GM23338 (cell line): ENCODE data around the gene DLST. TPM values are rescaled to one million over a fixed set of nuclear protein-coding genes. Genes with fewer than 3 reads are reported as not detected.

Experiments
- ATAC-seq: fragments of 200-7000 bp; cut with Tn5 transposase; 3 replicates; pipeline ENCODE4 v1.9.1; 2020
- DNase-seq: peaks from one replicate; pipeline ENCODE4 v3.0.0-alpha.2; 2015; ENCODE audit warnings: low spot score
- H2AFZ ChIP-seq: fragments of 200-600 bp; sonication (generic); 2 replicates; pipeline ENCODE4 v1.8.0; 2016; ENCODE audit warnings: antibody characterized with exemption, mild to moderate bottlenecking, moderate library complexity
- H3F3A ChIP-seq: fragments of 200-600 bp; sonication (generic); replicated peaks from 2 replicates; pipeline ENCODE4 v1.8.0; 2017; ENCODE audit warnings: antibody characterized with exemption, mixed run types, low read depth
- H3K27ac ChIP-seq: fragments of 200-600 bp; sonication (generic); 2 replicates; pipeline ENCODE4 v1.6.1; 2016; ENCODE audit warnings: low read depth
- H3K27me3 ChIP-seq: fragments of 200-600 bp; sonication (generic); 2 replicates; pipeline ENCODE4 v1.8.0; 2016; ENCODE audit warnings: mild to moderate bottlenecking, mixed run types, moderate library complexity; ENCODE audit not compliant: insufficient read depth
- H3K36me3 ChIP-seq: fragments of 200-600 bp; sonication (generic); 2 replicates; pipeline ENCODE4 v1.8.0; 2016; ENCODE audit warnings: mild to moderate bottlenecking; ENCODE audit not compliant: insufficient read depth
- H3K4me1 ChIP-seq: fragments of 200-600 bp; sonication (generic); 2 replicates; pipeline ENCODE4 v1.8.0; 2016; ENCODE audit warnings: mild to moderate bottlenecking, moderate library complexity; ENCODE audit not compliant: insufficient read depth
- H3K4me2 ChIP-seq: fragments of 200-600 bp; sonication (generic); 2 replicates; pipeline ENCODE4 v1.7.1; 2017; ENCODE audit warnings: mixed run types
- H3K4me3 ChIP-seq: fragments of 200-600 bp; sonication (generic); 2 replicates; pipeline ENCODE4 v1.6.1; 2016; ENCODE audit warnings: mixed run types
- H3K79me2 ChIP-seq: fragments of 200-600 bp; sonication (generic); replicated peaks from 2 replicates; pipeline ENCODE4 v1.8.0; 2017; ENCODE audit warnings: mild to moderate bottlenecking; ENCODE audit not compliant: insufficient read depth
- H3K9me2 ChIP-seq: fragments of 200-600 bp; sonication (generic); 2 replicates; pipeline ENCODE4 v1.8.0; 2017; ENCODE audit not compliant: insufficient read depth
- H4K20me1 ChIP-seq: fragments of 200-600 bp; sonication (generic); replicated peaks from 2 replicates; pipeline ENCODE4 v1.8.0; 2017; ENCODE audit warnings: mild to moderate bottlenecking; ENCODE audit not compliant: insufficient read depth
- H3K27ac Mint-ChIP-seq: 2 replicates; pipeline ENCODE4 v1.8.0; 2020; ENCODE audit warnings: inconsistent platforms, mild to moderate bottlenecking, moderate library complexity, mixed read lengths
- H3K27me3 Mint-ChIP-seq: 3 replicates; pipeline ENCODE4 v1.8.0; 2022; ENCODE audit warnings: low read depth, mild to moderate bottlenecking, moderate library complexity, mixed read lengths, inconsistent platforms; ENCODE audit not compliant: insufficient read depth, poor library complexity
- H3K36me3 Mint-ChIP-seq: 3 replicates; pipeline ENCODE4 v1.8.0; 2021; ENCODE audit warnings: low read depth, mild to moderate bottlenecking, inconsistent platforms, moderate library complexity, mixed read lengths
- H3K4me1 Mint-ChIP-seq: 3 replicates; pipeline ENCODE4 v1.8.0; 2020; ENCODE audit warnings: mild to moderate bottlenecking, inconsistent platforms, mixed read lengths
- H3K4me3 Mint-ChIP-seq: 3 replicates; pipeline ENCODE4 v1.8.0; 2021; ENCODE audit warnings: moderate library complexity, mild to moderate bottlenecking, inconsistent platforms, mixed read lengths
- H3K9me3 Mint-ChIP-seq: 3 replicates; pipeline ENCODE4 v1.8.0; 2020; ENCODE audit warnings: moderate library complexity, mild to moderate bottlenecking, inconsistent platforms, mixed read lengths
- CREB1 ChIP-seq: fragments of 250-450 bp; sonication (Bioruptor Pico); IDR thresholded peaks from 2 replicates; pipeline ENCODE4 v1.5.0; 2020; ENCODE audit warnings: low read depth, mild to moderate bottlenecking, moderate library complexity
- EZH2 ChIP-seq: fragments of 200-600 bp; sonication (generic); IDR thresholded peaks from one replicate; pipeline ENCODE4 v1.8.0; 2017; ENCODE audit warnings: antibody characterized with exemption, mild to moderate bottlenecking, low read depth; ENCODE audit not compliant: unreplicated experiment
- EZH2phosphoT487 ChIP-seq: fragments of 200-600 bp; sonication (generic); IDR thresholded peaks from one replicate; pipeline ENCODE4 v1.8.1; 2018; ENCODE audit warnings: antibody characterized with exemption; ENCODE audit not compliant: unreplicated experiment
- JUNB ChIP-seq: IDR thresholded peaks from one replicate; pipeline ENCODE4 v1.6.1; 2016; ENCODE audit warnings: antibody characterized with exemption; ENCODE audit not compliant: unreplicated experiment
- NANOG ChIP-seq: IDR thresholded peaks from 2 replicates; pipeline ENCODE4 v1.6.1; 2016; ENCODE audit warnings: antibody characterized with exemption, borderline replicate concordance
- POLR2AphosphoS5 ChIP-seq: IDR thresholded peaks from 2 replicates; pipeline ENCODE4 v1.6.1; 2016; ENCODE audit warnings: antibody characterized with exemption, low read depth
- STAT1 ChIP-seq: IDR thresholded peaks from one replicate; pipeline ENCODE4 v1.6.1; 2016; ENCODE audit warnings: antibody characterized with exemption; ENCODE audit not compliant: unreplicated experiment
- ZNF114 ChIP-seq: fragments of 250-450 bp; sonication (Bioruptor Pico); IDR thresholded peaks from 2 replicates; pipeline ENCODE4 v1.5.0; 2020; ENCODE audit warnings: mild to moderate bottlenecking, moderate library complexity
- ZNF331 ChIP-seq: fragments of 250-450 bp; sonication (Bioruptor Pico); IDR thresholded peaks from 2 replicates; pipeline ENCODE4 v1.5.0; 2020; ENCODE audit warnings: low read depth, mild to moderate bottlenecking, moderate library complexity
- polyA plus RNA-seq: library from polyadenylated mRNA; unstranded; fragments of >200 nt; fragmentation: Nextera tagmentation; extraction: Ambion mirVana; gene quantifications from 2 replicates; pipeline ENCODE4 v1.2.1, GENCODE V29; 2016
- total RNA-seq: library from RNA; depleted of rRNA; stranded (reverse); fragments of >200 nt; shearing (Covaris generic); gene quantifications from 2 replicates; pipeline ENCODE4 v1.2.3, GENCODE V29; 2014
- TF ChIP-seq, protein P1 (sequence below): IDR thresholded peaks from 2 replicates; pipeline ENCODE4 v1.6.1; 2016; ENCODE audit warnings: antibody characterized with exemption
- TF ChIP-seq, protein P2 (sequence below): IDR thresholded peaks from one replicate; pipeline ENCODE4 v1.6.1; 2018; ENCODE audit warnings: antibody characterized with exemption; ENCODE audit not compliant: unreplicated experiment
- TF ChIP-seq, protein P3 (sequence below): fragments of 250-450 bp; sonication (Bioruptor Pico); IDR thresholded peaks from 2 replicates; pipeline ENCODE4 v1.5.0; 2020; ENCODE audit warnings: mild to moderate bottlenecking, moderate library complexity
- TF ChIP-seq, protein P4 (sequence below), 2 experiments: fragments of 200-600 bp in 1 of 2; sonication (generic) in 1 of 2; conservative IDR thresholded peaks; 2 replicates each; pipeline versions ENCODE4 v1.5.1 to v1.6.1; 2016 to 2017; ENCODE audit warnings: antibody characterized with exemption in 2 of 2, low read depth in 2 of 2, mild to moderate bottlenecking in 2 of 2, moderate library complexity in 1 of 2

The DLST gene
- total and polyA plus RNA-seq, 2 experiments from 2014 or later = 11.2 to 106 TPM

DNA sequence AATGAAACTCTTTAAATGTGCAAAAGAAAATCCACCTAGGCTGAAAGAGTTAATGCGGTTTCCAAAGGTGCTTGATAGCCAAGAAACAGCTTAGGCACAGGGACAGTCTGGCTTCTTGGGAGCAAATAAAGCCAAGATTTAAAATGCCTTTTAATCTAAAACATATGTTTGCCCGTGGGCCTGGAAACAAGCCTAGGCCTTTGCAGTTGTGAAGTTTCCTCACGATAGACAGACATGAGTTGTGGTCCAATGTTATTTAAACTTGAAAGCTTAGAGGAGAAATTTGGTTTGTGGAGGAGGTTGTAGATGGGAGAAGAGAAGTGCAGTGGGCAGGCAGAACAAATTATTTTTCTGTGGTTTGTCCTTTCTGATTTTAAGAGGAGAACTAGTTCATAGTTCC, 35.5 kb upstream of the DLST start:
- Histone ChIP-seq H3K4me3 (no peak overlapping the region), H3K4me2 (no peak overlapping the region), H3F3A (no peaks in the 10 kb centered on the region), H3K9me2 (no peaks in the 10 kb centered on the region), H3K36me3 (no peaks in the 10 kb centered on the region), H3K27me3 (no peaks in the 10 kb centered on the region), H3K27ac (no peak overlapping the region), H2AFZ (no peak overlapping the region), H3K4me1 (no peaks in the 10 kb centered on the region), H4K20me1 (no peaks in the 10 kb centered on the region), H3K79me2 (no peaks in the 10 kb centered on the region)
- Mint-ChIP-seq H3K9me3 (no peaks in the 10 kb centered on the region), H3K4me3 (no peak overlapping the region), H3K36me3 (no peaks in the 10 kb centered on the region), H3K27me3 (peaks cover 3% of the 10 kb centered on the region), H3K4me1 (peaks cover 5% of the 10 kb centered on the region; the same call in 2 of the 3 replicates), H3K27ac (no peak overlapping the region)
- DNase-seq = no peak
- ATAC-seq = no peak
- TF ChIP-seq EZH2phosphoT487 (no peak), CREB1 (CRISPR knock-in tag) (no peak), ZNF331 (CRISPR knock-in tag) (no peak), STAT1 (no peak), JUNB (no peak), ZNF114 (CRISPR knock-in tag) (no peak), NANOG (no peak), EZH2 (no peak), POLR2AphosphoS5 (no peak)
- TF ChIP-seq, protein P1, sequence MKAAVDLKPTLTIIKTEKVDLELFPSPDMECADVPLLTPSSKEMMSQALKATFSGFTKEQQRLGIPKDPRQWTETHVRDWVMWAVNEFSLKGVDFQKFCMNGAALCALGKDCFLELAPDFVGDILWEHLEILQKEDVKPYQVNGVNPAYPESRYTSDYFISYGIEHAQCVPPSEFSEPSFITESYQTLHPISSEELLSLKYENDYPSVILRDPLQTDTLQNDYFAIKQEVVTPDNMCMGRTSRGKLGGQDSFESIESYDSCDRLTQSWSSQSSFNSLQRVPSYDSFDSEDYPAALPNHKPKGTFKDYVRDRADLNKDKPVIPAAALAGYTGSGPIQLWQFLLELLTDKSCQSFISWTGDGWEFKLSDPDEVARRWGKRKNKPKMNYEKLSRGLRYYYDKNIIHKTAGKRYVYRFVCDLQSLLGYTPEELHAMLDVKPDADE = no peak
- TF ChIP-seq, protein P2, sequence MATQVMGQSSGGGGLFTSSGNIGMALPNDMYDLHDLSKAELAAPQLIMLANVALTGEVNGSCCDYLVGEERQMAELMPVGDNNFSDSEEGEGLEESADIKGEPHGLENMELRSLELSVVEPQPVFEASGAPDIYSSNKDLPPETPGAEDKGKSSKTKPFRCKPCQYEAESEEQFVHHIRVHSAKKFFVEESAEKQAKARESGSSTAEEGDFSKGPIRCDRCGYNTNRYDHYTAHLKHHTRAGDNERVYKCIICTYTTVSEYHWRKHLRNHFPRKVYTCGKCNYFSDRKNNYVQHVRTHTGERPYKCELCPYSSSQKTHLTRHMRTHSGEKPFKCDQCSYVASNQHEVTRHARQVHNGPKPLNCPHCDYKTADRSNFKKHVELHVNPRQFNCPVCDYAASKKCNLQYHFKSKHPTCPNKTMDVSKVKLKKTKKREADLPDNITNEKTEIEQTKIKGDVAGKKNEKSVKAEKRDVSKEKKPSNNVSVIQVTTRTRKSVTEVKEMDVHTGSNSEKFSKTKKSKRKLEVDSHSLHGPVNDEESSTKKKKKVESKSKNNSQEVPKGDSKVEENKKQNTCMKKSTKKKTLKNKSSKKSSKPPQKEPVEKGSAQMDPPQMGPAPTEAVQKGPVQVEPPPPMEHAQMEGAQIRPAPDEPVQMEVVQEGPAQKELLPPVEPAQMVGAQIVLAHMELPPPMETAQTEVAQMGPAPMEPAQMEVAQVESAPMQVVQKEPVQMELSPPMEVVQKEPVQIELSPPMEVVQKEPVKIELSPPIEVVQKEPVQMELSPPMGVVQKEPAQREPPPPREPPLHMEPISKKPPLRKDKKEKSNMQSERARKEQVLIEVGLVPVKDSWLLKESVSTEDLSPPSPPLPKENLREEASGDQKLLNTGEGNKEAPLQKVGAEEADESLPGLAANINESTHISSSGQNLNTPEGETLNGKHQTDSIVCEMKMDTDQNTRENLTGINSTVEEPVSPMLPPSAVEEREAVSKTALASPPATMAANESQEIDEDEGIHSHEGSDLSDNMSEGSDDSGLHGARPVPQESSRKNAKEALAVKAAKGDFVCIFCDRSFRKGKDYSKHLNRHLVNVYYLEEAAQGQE = no peak
- TF ChIP-seq, protein P3, sequence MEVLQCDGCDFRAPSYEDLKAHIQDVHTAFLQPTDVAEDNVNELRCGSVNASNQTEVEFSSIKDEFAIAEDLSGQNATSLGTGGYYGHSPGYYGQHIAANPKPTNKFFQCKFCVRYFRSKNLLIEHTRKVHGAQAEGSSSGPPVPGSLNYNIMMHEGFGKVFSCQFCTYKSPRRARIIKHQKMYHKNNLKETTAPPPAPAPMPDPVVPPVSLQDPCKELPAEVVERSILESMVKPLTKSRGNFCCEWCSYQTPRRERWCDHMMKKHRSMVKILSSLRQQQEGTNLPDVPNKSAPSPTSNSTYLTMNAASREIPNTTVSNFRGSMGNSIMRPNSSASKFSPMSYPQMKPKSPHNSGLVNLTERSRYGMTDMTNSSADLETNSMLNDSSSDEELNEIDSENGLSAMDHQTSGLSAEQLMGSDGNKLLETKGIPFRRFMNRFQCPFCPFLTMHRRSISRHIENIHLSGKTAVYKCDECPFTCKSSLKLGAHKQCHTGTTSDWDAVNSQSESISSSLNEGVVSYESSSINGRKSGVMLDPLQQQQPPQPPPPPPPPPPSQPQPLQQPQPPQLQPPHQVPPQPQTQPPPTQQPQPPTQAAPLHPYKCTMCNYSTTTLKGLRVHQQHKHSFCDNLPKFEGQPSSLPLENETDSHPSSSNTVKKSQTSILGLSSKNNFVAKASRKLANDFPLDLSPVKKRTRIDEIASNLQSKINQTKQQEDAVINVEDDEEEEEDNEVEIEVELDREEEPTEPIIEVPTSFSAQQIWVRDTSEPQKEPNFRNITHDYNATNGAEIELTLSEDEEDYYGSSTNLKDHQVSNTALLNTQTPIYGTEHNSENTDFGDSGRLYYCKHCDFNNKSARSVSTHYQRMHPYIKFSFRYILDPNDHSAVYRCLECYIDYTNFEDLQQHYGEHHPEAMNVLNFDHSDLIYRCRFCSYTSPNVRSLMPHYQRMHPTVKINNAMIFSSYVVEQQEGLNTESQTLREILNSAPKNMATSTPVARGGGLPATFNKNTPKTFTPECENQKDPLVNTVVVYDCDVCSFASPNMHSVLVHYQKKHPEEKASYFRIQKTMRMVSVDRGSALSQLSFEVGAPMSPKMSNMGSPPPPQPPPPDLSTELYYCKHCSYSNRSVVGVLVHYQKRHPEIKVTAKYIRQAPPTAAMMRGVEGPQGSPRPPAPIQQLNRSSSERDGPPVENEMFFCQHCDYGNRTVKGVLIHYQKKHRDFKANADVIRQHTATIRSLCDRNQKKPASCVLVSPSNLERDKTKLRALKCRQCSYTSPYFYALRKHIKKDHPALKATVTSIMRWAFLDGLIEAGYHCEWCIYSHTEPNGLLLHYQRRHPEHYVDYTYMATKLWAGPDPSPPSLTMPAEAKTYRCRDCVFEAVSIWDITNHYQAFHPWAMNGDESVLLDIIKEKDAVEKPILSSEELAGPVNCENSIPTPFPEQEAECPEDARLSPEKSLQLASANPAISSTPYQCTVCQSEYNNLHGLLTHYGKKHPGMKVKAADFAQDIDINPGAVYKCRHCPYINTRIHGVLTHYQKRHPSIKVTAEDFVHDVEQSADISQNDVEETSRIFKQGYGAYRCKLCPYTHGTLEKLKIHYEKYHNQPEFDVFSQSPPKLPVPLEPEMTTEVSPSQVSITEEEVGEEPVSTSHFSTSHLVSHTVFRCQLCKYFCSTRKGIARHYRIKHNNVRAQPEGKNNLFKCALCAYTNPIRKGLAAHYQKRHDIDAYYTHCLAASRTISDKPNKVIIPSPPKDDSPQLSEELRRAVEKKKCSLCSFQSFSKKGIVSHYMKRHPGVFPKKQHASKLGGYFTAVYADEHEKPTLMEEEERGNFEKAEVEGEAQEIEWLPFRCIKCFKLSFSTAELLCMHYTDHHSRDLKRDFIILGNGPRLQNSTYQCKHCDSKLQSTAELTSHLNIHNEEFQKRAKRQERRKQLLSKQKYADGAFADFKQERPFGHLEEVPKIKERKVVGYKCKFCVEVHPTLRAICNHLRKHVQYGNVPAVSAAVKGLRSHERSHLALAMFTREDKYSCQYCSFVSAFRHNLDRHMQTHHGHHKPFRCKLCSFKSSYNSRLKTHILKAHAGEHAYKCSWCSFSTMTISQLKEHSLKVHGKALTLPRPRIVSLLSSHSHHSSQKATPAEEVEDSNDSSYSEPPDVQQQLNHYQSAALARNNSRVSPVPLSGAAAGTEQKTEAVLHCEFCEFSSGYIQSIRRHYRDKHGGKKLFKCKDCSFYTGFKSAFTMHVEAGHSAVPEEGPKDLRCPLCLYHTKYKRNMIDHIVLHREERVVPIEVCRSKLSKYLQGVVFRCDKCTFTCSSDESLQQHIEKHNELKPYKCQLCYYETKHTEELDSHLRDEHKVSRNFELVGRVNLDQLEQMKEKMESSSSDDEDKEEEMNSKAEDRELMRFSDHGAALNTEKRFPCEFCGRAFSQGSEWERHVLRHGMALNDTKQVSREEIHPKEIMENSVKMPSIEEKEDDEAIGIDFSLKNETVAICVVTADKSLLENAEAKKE (CRISPR knock-in tag) = no peak
- TF ChIP-seq, protein P4, sequence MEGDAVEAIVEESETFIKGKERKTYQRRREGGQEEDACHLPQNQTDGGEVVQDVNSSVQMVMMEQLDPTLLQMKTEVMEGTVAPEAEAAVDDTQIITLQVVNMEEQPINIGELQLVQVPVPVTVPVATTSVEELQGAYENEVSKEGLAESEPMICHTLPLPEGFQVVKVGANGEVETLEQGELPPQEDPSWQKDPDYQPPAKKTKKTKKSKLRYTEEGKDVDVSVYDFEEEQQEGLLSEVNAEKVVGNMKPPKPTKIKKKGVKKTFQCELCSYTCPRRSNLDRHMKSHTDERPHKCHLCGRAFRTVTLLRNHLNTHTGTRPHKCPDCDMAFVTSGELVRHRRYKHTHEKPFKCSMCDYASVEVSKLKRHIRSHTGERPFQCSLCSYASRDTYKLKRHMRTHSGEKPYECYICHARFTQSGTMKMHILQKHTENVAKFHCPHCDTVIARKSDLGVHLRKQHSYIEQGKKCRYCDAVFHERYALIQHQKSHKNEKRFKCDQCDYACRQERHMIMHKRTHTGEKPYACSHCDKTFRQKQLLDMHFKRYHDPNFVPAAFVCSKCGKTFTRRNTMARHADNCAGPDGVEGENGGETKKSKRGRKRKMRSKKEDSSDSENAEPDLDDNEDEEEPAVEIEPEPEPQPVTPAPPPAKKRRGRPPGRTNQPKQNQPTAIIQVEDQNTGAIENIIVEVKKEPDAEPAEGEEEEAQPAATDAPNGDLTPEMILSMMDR (conservative IDR thresholded peaks at IDR 0.05; ENCODE audit: low read depth in 2 of 2) = no peak
